Naive thymus-derived CD4-positive, alpha-beta T cell (primary cell): Measurements from ENCODE around the gene PACRG. TPM values are rescaled to one million over a fixed set of nuclear protein-coding genes. Genes with fewer than 3 reads are reported as not detected.

Source experiments
- ATAC-seq: fragments of 150-1000 bp; cut with Tn5 transposase; 2 replicates; pipeline ENCODE4 v1.10.0; 2021; ENCODE audit warnings: mild to moderate bottlenecking, moderate library complexity
- CTCF ChIA-PET: fragments of 350-600 bp; sonication (Branson Sonifier 250); formaldehyde crosslinking; loops from one replicate; lab custom pipeline; 2021; ENCODE audit warnings: antibody characterized with exemption; lab: Charles Lee
- POLR2A ChIA-PET: fragments of 350-600 bp; sonication (Branson Sonifier 250); formaldehyde crosslinking; loops from one replicate; lab custom pipeline; 2021; ENCODE audit warnings: antibody characterized with exemption, inconsistent platforms; lab: Charles Lee
- DNase-seq, 9 donors: peaks; one replicate each; pipeline versions ENCODE4 v3.0.0 to v3.0.0-alpha.2; 2020 to 2022; ENCODE audit warnings: mixed read lengths in 1 of 9
- H3K27ac ChIP-seq: one replicate; pipeline ENCODE4 v1.7.0; 2013; ENCODE audit warnings: mild to moderate bottlenecking, low read depth, low read length, moderate library complexity
- H3K27me3 ChIP-seq, 2 donors: one replicate each; pipeline ENCODE4 v1.7.0; 2013; ENCODE audit warnings: low read length in 2 of 2, mild to moderate bottlenecking in 2 of 2, moderate library complexity in 2 of 2; ENCODE audit not compliant: control insufficient read depth in 2 of 2, insufficient read depth in 2 of 2
- H3K36me3 ChIP-seq, 3 experiments: 1 replicate in 2 of 3; 2 replicates in 1 of 3; pipeline ENCODE4 v1.7.0; 2013; ENCODE audit warnings: low read length in 3 of 3, mild to moderate bottlenecking in 3 of 3, moderate library complexity in 1 of 3; ENCODE audit not compliant: insufficient read depth in 3 of 3, control insufficient read depth in 2 of 3
- H3K4me1 ChIP-seq, 2 donors: one replicate each; pipeline ENCODE4 v1.7.0; 2013; ENCODE audit warnings: low read length in 2 of 2, mild to moderate bottlenecking in 2 of 2, moderate library complexity in 1 of 2; ENCODE audit not compliant: control insufficient read depth in 2 of 2, insufficient read depth in 2 of 2
- H3K4me3 ChIP-seq: 2 replicates; pipeline ENCODE4 v1.7.0; 2013; ENCODE audit warnings: mild to moderate bottlenecking, low read length
- H3K9me3 ChIP-seq, 3 experiments: 1 replicate in 2 of 3; 2 replicates in 1 of 3; pipeline ENCODE4 v1.7.0; 2013; ENCODE audit warnings: low read length in 3 of 3; ENCODE audit not compliant: control insufficient read depth in 2 of 3
- H3K27ac Mint-ChIP-seq, 9 donors: one replicate each; pipeline ENCODE4 v1.8.0; 2020 to 2022; ENCODE audit warnings: mixed read lengths in 9 of 9, mild to moderate bottlenecking in 8 of 9, moderate library complexity in 5 of 9, inconsistent platforms in 2 of 9
- H3K27me3 Mint-ChIP-seq, 5 donors: one replicate each; pipeline ENCODE4 v1.8.0; 2021 to 2022; ENCODE audit warnings: mixed read lengths in 5 of 5, mild to moderate bottlenecking in 1 of 5
- H3K36me3 Mint-ChIP-seq, 5 donors: one replicate each; pipeline ENCODE4 v1.8.0; 2020 to 2022; ENCODE audit warnings: mixed read lengths in 5 of 5, mild to moderate bottlenecking in 3 of 5, inconsistent platforms in 1 of 5
- H3K4me1 Mint-ChIP-seq, 7 donors: one replicate each; pipeline ENCODE4 v1.8.0; 2020 to 2022; ENCODE audit warnings: mixed read lengths in 7 of 7, mild to moderate bottlenecking in 3 of 7, inconsistent platforms in 1 of 7
- H3K4me3 Mint-ChIP-seq, 10 donors: one replicate each; pipeline ENCODE4 v1.8.0; 2020 to 2022; ENCODE audit warnings: mild to moderate bottlenecking in 10 of 10, mixed read lengths in 10 of 10, moderate library complexity in 6 of 10, inconsistent platforms in 2 of 10
- H3K9me3 Mint-ChIP-seq, 11 donors: one replicate each; pipeline ENCODE4 v1.8.0; 2020 to 2022; ENCODE audit warnings: mixed read lengths in 11 of 11, mild to moderate bottlenecking in 4 of 11, inconsistent platforms in 1 of 11, moderate library complexity in 1 of 11
- intact Hi-C, 2 donors: fragments of 100-400 bp; cut with micrococcal nuclease; formaldehyde crosslinking; loops; one replicate each; pipeline ENCODE4 v1.15.1; 2023
- polyA plus RNA-seq, 2 donors: library from polyadenylated mRNA; unstranded; fragments of 300-500 nt; fragmentation: Illumina TruSeq; gene quantifications; one replicate each; pipeline ENCODE4 v1.2.3, GENCODE V29; 2021
- total RNA-seq, 6 experiments: library from RNA in 5 of 6; stranded (reverse) in 5 of 6; gene quantifications; 1 replicate in 5 of 6; 2 replicates in 1 of 6; pipeline ENCODE4 v1.2.3 and lab custom pipeline; 2021 to 2026

The PACRG gene
- total and polyA plus RNA-seq, 7 experiments from 2014 or later, result 0.89 to 2.2 (median 1.5) TPM; not detected in 1

DNA sequence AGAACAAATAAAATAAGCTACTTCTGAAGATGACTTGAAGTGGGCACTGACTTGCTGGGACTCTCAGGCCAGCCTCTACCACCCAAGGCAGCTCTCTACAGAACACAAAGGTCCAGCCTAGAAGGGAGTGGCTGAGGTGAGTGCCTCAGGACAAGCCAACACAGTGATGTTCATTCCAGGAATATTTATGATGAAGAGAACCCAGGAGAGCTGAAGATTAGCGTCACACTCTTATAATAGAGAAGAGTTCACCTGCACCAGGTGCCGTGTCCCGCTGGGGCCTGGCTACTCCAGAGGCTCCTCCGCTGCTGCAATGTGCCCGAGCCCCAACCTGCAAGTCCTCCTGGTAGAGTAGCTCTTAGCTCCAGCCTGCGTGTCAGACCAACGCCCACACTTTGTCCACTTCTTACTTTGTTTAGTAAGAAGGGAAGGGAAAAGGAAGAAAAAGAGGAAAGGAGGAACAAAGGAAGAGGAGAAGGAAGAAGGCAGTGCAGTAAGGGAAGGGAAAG, 504.3 kb downstream of the PACRG start:
- Mint-ChIP-seq H3K36me3 (no peaks in the 10 kb centered on the region), H3K4me3 (no peak overlapping the region), H3K4me1 (no peaks in the 10 kb centered on the region), H3K9me3 (peaks cover 0 to 3% (median 0%) of the 10 kb centered on the region in 11 donors), H3K27me3 (peaks cover 5 to 23% (median 13%) of the 10 kb centered on the region in 5 donors), H3K27ac (peak overlapping the region in 1 of 9 donors; percentile 66)
- no peaks in the 10 kb centered on the region for H3K4me1 ChIP-seq
- no peak overlapping the region for H3K27ac ChIP-seq
- ATAC-seq (no peak), DNase-seq (no peak)
- POLR2A ChIA-PET, result no interaction called here
- CTCF ChIA-PET, result no interaction called here
- intact Hi-C loops, result no loop called here
- H3K36me3 ChIP-seq, result no peaks in the 10 kb centered on the region
- H3K9me3 ChIP-seq, result no peaks in the 10 kb centered on the region
- no peaks in the 10 kb centered on the region for H3K27me3 ChIP-seq
- H3K4me3 ChIP-seq, result no peak overlapping the region

DNA sequence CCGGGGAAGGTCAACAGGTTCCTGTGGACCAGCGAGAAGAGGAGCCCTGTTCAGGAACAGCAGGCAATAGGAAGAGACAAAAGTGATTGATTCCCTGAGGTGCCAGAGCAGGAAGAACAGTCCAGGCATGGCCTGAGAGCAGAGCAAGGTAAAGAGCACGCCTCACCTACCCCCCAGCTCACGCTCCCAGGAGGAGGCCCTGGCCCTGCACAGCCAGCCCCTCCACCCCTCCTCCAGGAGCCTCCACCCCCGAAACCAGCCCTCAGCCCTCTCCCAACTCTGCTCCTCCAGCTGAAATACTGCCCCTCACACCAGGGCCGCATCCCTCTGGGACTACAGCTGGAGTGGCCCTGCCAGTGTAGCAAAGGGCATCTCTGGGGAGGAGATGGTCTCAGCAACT, 504.9 kb downstream of the PACRG start:
- Mint-ChIP-seq H3K36me3 (no peaks in the 10 kb centered on the region), H3K4me3 (no peak overlapping the region), H3K27ac (no peak overlapping the region), H3K9me3 (peaks cover 0 to 3% (median 0%) of the 10 kb centered on the region in 11 donors), H3K27me3 (peaks cover 5 to 17% (median 13%) of the 10 kb centered on the region in 5 donors), H3K4me1 (no peaks in the 10 kb centered on the region)
- no peaks in the 10 kb centered on the region for H3K4me1 ChIP-seq
- POLR2A ChIA-PET, result no interaction called here
- H3K9me3 ChIP-seq, result no peaks in the 10 kb centered on the region
- no peak overlapping the region for H3K4me3 ChIP-seq
- DNase-seq (no peak), ATAC-seq (no peak)
- intact Hi-C loops, result no loop called here
- no peak overlapping the region for H3K27ac ChIP-seq
- H3K27me3 ChIP-seq, result no peaks in the 10 kb centered on the region
- no peaks in the 10 kb centered on the region for H3K36me3 ChIP-seq
- CTCF ChIA-PET, result no interaction called here

DNA sequence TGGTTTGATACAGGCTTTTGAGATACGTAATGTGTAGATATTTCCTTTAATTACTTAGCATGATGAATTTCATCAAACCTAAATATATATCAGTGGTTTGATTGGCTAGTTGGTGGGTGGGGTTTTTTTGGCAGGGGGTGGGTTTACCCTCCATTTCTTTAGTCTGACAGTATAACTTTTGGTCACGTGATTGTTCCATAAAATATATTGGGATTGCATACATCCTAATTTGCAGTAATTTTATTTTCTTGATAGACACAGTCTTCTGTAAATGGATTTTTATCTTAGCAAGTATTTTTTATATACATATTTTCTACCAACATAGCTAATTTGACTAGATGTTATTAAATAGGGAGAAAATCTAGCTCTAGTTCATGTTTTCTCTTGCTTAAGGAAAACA, 509.3 kb downstream of the PACRG start:
- no peak overlapping the region for H3K4me3 Mint-ChIP-seq
- H3K9me3 ChIP-seq, result no peaks in the 10 kb centered on the region
- H3K27me3 Mint-ChIP-seq, result peaks cover 11 to 26% (median 18%) of the 10 kb centered on the region in 5 donors
- H3K36me3 Mint-ChIP-seq, result no peaks in the 10 kb centered on the region
- intact Hi-C loops, result no loop called here
- H3K4me3 ChIP-seq, result no peak overlapping the region
- no peak overlapping the region for H3K27ac ChIP-seq
- ATAC-seq, result no peak
- H3K27ac Mint-ChIP-seq, result no peak overlapping the region
- H3K4me1 ChIP-seq, result no peaks in the 10 kb centered on the region
- ChIA-PET POLR2A (no interaction called here), CTCF (no interaction called here)
- peaks cover 0 to 2% (median 0%) of the 10 kb centered on the region in 11 donors for H3K9me3 Mint-ChIP-seq
- no peak for DNase-seq
- H3K4me1 Mint-ChIP-seq, result no peaks in the 10 kb centered on the region
- no peaks in the 10 kb centered on the region for H3K36me3 ChIP-seq
- no peaks in the 10 kb centered on the region for H3K27me3 ChIP-seq

DNA sequence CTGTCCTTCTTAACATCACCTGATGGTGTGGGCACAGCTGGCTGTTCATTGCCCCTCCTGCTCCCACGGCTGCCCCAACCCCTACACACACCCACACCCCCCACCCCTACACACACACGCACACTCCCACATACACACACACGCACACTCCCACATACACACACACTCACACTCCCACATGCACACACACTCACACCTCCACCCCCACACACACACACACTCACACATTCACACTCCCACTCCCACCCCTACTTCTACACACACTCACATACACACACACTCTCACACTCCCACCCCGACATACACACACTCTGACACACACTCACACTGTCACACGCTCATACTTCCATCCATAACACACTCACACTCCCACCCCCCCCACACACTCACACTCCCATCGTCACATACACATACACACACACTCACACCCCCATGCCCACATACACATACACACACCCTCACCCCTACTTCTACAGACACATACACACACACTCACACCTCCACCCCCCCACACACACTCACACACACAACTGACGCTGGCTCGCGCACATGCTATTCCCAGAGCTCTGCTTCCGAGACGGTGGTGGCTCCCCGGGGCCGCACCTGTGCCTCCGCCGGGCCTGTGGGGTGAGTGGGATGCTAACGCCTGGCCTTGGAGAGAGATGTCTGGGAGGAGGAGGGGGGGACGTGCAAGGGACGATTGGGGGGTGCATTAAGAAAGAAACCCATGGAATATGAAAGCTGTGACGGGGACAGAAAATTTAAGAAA, 512.0 kb downstream of the PACRG start:
- ChIA-PET POLR2A (interaction anchor here (0.7 kb wide), 1 partner anchor 760 kb away, joined by 4 read pairs; no protein-coding TSS in a partner anchor), CTCF (no interaction called here)
- Mint-ChIP-seq H3K9me3 (peaks cover 0 to 2% (median 0%) of the 10 kb centered on the region in 11 donors), H3K27me3 (peaks cover 11 to 17% (median 11%) of the 10 kb centered on the region in 5 donors), H3K36me3 (no peaks in the 10 kb centered on the region), H3K27ac (no peak overlapping the region), H3K4me3 (no peak overlapping the region), H3K4me1 (no peaks in the 10 kb centered on the region)
- no peak for DNase-seq
- Histone ChIP-seq H3K4me1 (no peaks in the 10 kb centered on the region), H3K9me3 (no peaks in the 10 kb centered on the region), H3K27me3 (no peaks in the 10 kb centered on the region), H3K27ac (no peak overlapping the region), H3K36me3 (no peaks in the 10 kb centered on the region), H3K4me3 (no peak overlapping the region)
- intact Hi-C loops, result no loop called here
- peak; percentile 18 for ATAC-seq

DNA sequence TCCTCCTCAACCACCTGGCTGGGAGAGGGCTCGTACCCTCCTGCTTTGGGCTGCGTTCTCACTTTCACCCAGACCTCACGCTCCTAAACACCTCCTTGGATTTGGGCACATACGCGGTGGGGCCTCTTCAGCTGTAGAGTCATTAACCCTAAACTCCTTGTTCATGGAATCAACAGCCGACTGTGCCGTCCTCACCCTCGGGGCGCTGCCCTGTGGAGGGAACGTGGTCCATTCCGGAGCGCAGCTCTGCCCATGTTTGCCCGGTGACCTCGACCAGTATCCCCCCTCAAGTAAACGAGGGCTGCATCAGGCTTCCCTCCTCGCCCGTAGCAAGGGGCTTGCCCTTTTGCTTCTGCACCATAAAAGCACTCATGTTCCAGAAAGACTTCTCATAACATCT, 512.8 kb downstream of the PACRG start:
- H3K27ac ChIP-seq, result no peak overlapping the region
- H3K9me3 Mint-ChIP-seq, result peaks cover 0 to 2% (median 0%) of the 10 kb centered on the region in 11 donors
- H3K27me3 ChIP-seq, result no peaks in the 10 kb centered on the region
- no peaks in the 10 kb centered on the region for H3K36me3 Mint-ChIP-seq
- no peaks in the 10 kb centered on the region for H3K4me1 ChIP-seq
- ChIA-PET CTCF (no interaction called here), POLR2A (interaction anchor here (0.7 kb wide), 1 partner anchor 761 kb away, joined by 4 read pairs; no protein-coding TSS in a partner anchor)
- no peaks in the 10 kb centered on the region for H3K4me1 Mint-ChIP-seq
- no peak overlapping the region for H3K4me3 ChIP-seq
- H3K27me3 Mint-ChIP-seq, result peaks cover 3 to 17% (median 13%) of the 10 kb centered on the region in 5 donors
- DNase-seq (no peak), ATAC-seq (no peak)
- H3K36me3 ChIP-seq, result no peaks in the 10 kb centered on the region
- intact Hi-C loops, result no loop called here
- no peaks in the 10 kb centered on the region for H3K9me3 ChIP-seq
- no peak overlapping the region for H3K27ac Mint-ChIP-seq
- H3K4me3 Mint-ChIP-seq, result no peak overlapping the region

DNA sequence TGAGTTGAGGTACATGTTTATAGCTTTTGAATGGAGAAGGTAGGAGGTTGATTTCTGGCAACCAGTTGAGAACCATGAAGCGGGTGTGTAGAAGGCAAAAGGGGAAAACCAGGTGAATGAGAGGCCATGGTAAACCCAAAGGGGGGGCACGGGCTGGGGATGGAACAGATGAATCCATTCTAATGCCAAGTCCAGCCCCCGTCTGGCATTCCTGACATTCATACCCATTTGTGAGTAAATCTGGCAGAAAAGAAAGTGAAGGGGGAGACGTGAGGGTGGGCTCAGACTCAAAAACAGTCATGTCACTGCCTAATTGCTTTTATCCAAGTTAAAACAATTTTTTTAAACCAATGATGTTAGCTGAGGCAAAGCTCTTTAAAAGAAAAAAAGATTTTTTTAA, 513.9 kb downstream of the PACRG start:
- no peaks in the 10 kb centered on the region for H3K27me3 ChIP-seq
- Mint-ChIP-seq H3K9me3 (peaks cover 0 to 2% (median 0%) of the 10 kb centered on the region in 11 donors), H3K27me3 (peaks cover 0 to 27% (median 17%) of the 10 kb centered on the region in 5 donors), H3K36me3 (no peaks in the 10 kb centered on the region), H3K4me1 (no peaks in the 10 kb centered on the region), H3K27ac (no peak overlapping the region), H3K4me3 (no peak overlapping the region)
- ChIA-PET CTCF (no interaction called here), POLR2A (no interaction called here)
- H3K27ac ChIP-seq, result no peak overlapping the region
- H3K9me3 ChIP-seq, result no peaks in the 10 kb centered on the region
- no peak overlapping the region for H3K4me3 ChIP-seq
- no peak for ATAC-seq
- DNase-seq, result no peak
- H3K36me3 ChIP-seq, result no peaks in the 10 kb centered on the region
- no peaks in the 10 kb centered on the region for H3K4me1 ChIP-seq
- intact Hi-C loops, result no loop called here
